IMR-90 (cell line): ENCODE measurements around the gene RELN. TPM values are rescaled to one million over a fixed set of nuclear protein-coding genes. Genes with fewer than 3 reads are reported as not detected.

ENCODE experiments used
- ATAC-seq: fragments of 200-7000 bp; cut with Tn5 transposase; 2 replicates; pipeline ENCODE4 v1.9.1; 2020; ENCODE audit warnings: low read depth, mild to moderate bottlenecking, moderate library complexity
- BruUV-seq: library from RNA; stranded (reverse); fragments of 400-500 nt; replicated peaks from 2 replicates; lab custom pipeline; 2021; lab: Mats Ljungman, UMichigan
- CTCF ChIA-PET: fragments of 300-600 bp; formaldehyde crosslinking; extraction: SDS; loops from one replicate; lab custom pipeline; 2021; ENCODE audit warnings: antibody characterized with exemption; lab: Yijun Ruan, JAX
- POLR2A ChIA-PET: fragments of 300-600 bp; sonication (Branson Sonifier 250); formaldehyde crosslinking; loops from one replicate; lab custom pipeline; 2022; ENCODE audit warnings: antibody characterized with exemption; ENCODE audit not compliant: unreplicated experiment; lab: Charles Lee
- DNase-seq: peaks from one replicate; pipeline ENCODE4 v3.0.0; 2013
- H2AFZ ChIP-seq: replicated peaks from 2 replicates; pipeline ENCODE3; 2013; ENCODE audit warnings: low read length, mild to moderate bottlenecking; ENCODE audit not compliant: poor library complexity
- H2AK5ac ChIP-seq: 2 replicates; pipeline ENCODE4 v1.6.1; 2013; ENCODE audit warnings: low read depth, low read length, inconsistent platforms
- H2AK9ac ChIP-seq: replicated peaks from 2 replicates; pipeline ENCODE3; 2013; ENCODE audit warnings: mild to moderate bottlenecking, low read depth, low read length, moderate library complexity; ENCODE audit not compliant: poor library complexity
- H2BK120ac ChIP-seq: 2 replicates; pipeline ENCODE4 v1.6.1; 2013; ENCODE audit warnings: low read depth, low read length, inconsistent platforms
- H2BK15ac ChIP-seq: 3 replicates; pipeline ENCODE4 v1.6.1; 2013; ENCODE audit warnings: low read depth, low read length, inconsistent platforms
- H2BK20ac ChIP-seq: 2 replicates; pipeline ENCODE4 v1.6.1; 2013; ENCODE audit warnings: low read depth, mild to moderate bottlenecking, inconsistent platforms, low read length, moderate library complexity
- H2BK5ac ChIP-seq: 2 replicates; pipeline ENCODE4 v1.6.1; 2013; ENCODE audit warnings: mild to moderate bottlenecking, low read depth, low read length, inconsistent platforms; ENCODE audit not compliant: poor library complexity, severe bottlenecking
- H3K14ac ChIP-seq: replicated peaks from 2 replicates; pipeline ENCODE4 v1.6.1; 2013; ENCODE audit warnings: low read depth, low read length, inconsistent platforms
- H3K18ac ChIP-seq: 2 replicates; pipeline ENCODE4 v1.6.1; 2013; ENCODE audit warnings: low read depth, low read length, control low read depth
- H3K23ac ChIP-seq: 2 replicates; pipeline ENCODE4 v1.6.1; 2013; ENCODE audit warnings: low read depth, low read length, inconsistent platforms
- H3K27ac ChIP-seq: 2 replicates; pipeline ENCODE4 v1.5.1; 2013; ENCODE audit warnings: mild to moderate bottlenecking, control low read depth, low read length; ENCODE audit not compliant: insufficient read depth
- H3K27me3 ChIP-seq: 2 replicates; pipeline ENCODE4 v1.6.1; 2013; ENCODE audit warnings: low read length; ENCODE audit not compliant: control insufficient read depth, insufficient read depth
- H3K36me3 ChIP-seq: 2 replicates; pipeline ENCODE4 v1.6.1; 2013; ENCODE audit warnings: low read length, mixed read lengths; ENCODE audit not compliant: control insufficient read depth, insufficient read depth
- H3K4ac ChIP-seq: 2 replicates; pipeline ENCODE4 v1.6.1; 2013; ENCODE audit warnings: low read depth, low read length, inconsistent platforms
- H3K4me1 ChIP-seq: 2 replicates; pipeline ENCODE4 v1.6.1; 2013; ENCODE audit warnings: low read length, mixed read lengths; ENCODE audit not compliant: control insufficient read depth, insufficient read depth
- H3K4me2 ChIP-seq: 2 replicates; pipeline ENCODE4 v1.6.1; 2013; ENCODE audit warnings: low read depth, mild to moderate bottlenecking, control low read depth, low read length, moderate library complexity
- H3K4me3 ChIP-seq: 2 replicates; pipeline ENCODE4 v1.5.1; 2013; ENCODE audit warnings: low read depth, mild to moderate bottlenecking, control low read depth, low read length, moderate library complexity; ENCODE audit not compliant: insufficient read depth
- H3K56ac ChIP-seq: 2 replicates; pipeline ENCODE4 v1.6.1; 2013; ENCODE audit warnings: low read length, inconsistent platforms; ENCODE audit not compliant: insufficient read depth; ENCODE audit errors: extremely low read depth
- H3K79me1 ChIP-seq, 2 experiments: 2 replicates each; pipeline ENCODE4 v1.6.1; 2013; ENCODE audit warnings: low read length in 2 of 2, inconsistent platforms in 1 of 2, low read depth in 1 of 2
- H3K9ac ChIP-seq: 2 replicates; pipeline ENCODE4 v1.6.1; 2013; ENCODE audit warnings: low read depth, low read length, control low read depth
- H3K9me1 ChIP-seq: 2 replicates; pipeline ENCODE4 v1.6.1; 2013; ENCODE audit warnings: low read length, inconsistent platforms; ENCODE audit not compliant: insufficient read depth
- H3K9me3 ChIP-seq: 2 replicates; pipeline ENCODE4 v1.6.1; 2013; ENCODE audit warnings: low read length; ENCODE audit not compliant: control insufficient read depth, insufficient read depth
- H4K20me1 ChIP-seq: 2 replicates; pipeline ENCODE4 v1.6.1; 2013; ENCODE audit warnings: low read length, inconsistent platforms; ENCODE audit not compliant: insufficient read depth
- H4K5ac ChIP-seq: 2 replicates; pipeline ENCODE4 v1.6.1; 2013; ENCODE audit warnings: mild to moderate bottlenecking, low read depth, low read length, control low read depth
- H4K8ac ChIP-seq, 2 experiments: 2 replicates each; pipeline ENCODE4 v1.6.1; 2013; ENCODE audit warnings: low read depth in 2 of 2, low read length in 2 of 2, control low read depth in 1 of 2, inconsistent platforms in 1 of 2
- H4K91ac ChIP-seq: 2 replicates; pipeline ENCODE4 v1.6.1; 2013; ENCODE audit warnings: low read depth, low read length, inconsistent platforms; ENCODE audit not compliant: insufficient read depth
- MAZ ChIP-seq: IDR thresholded peaks from 2 replicates; pipeline ENCODE4 v1.6.1; 2012; ENCODE audit warnings: low read depth, mild to moderate bottlenecking, low read length, improper control_type of control experiment, moderate library complexity, borderline replicate concordance
- WGBS, 2 experiments: methylation state at CpG; one replicate each; pipeline versions ENCODE4 v1.1.5 to v1.1.7; 2013; ENCODE audit warnings: missing lambda C conversion rate in 2 of 2; ENCODE audit not compliant: insufficient read length in 1 of 2; ENCODE audit errors: extremely low coverage in 2 of 2; 5-methylcytosine and 5-hydroxymethylcytosine counted together
- dilution Hi-C: fragments of 300-500 bp; cut with HindIII; formaldehyde crosslinking; loops from one replicate; pipeline ENCODE4 v1.14.3; 2018; ENCODE audit warnings: low sequenced_read_pairs; ENCODE audit not compliant: unreplicated experiment
- in situ Hi-C: fragments of 300-500 bp; cut with MboI; formaldehyde crosslinking; loops from 3 replicates; pipeline ENCODE4 v1.14.3; 2019; ENCODE audit warnings: low sequenced_read_pairs, inconsistent platforms, mixed read lengths
- intact Hi-C: fragments of 100-400 bp; cut with micrococcal nuclease; formaldehyde crosslinking; loops from 2 replicates; pipeline ENCODE4 v1.10.0; 2022
- polyA plus RNA-seq, 3 experiments: library from polyadenylated mRNA; depleted of rRNA; stranded (reverse); fragments of >200 nt; gene quantifications; 2 replicates each; pipeline ENCODE4 v1.2.3, GENCODE V29; 2012; ENCODE audit warnings: low replicate concordance in 1 of 3
- total RNA-seq: library from RNA; depleted of rRNA; stranded (reverse); fragments of >200 nt; gene quantifications from 2 replicates; pipeline ENCODE4 v1.2.3, GENCODE V29; 2012

Gene RELN
- total and polyA plus RNA-seq, 2 of the 4 experiments (the other 2 are of a cell fraction): 14.7 to 23.7 TPM

DNA sequence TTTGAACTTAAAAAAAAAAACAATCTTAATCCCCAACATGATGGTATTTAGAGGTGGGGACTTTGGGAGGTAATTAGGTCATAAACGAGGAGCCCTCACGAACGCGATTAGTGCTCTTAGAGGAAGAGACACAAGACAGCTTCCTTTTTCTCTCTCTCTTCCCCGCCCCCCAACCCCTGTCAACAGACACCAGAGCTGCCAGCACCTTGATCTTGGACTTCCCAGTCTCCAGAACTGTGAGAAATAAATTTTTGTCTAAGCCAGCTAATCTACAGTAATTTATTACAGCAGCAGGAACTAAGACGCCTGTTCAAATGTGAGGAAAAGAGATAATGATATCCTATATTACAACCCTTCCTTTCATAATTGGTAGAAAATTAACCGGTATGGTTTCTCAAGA is 40.1 kb downstream of the RELN start:
- no peaks in the 10 kb centered on the region for H3K9me3 ChIP-seq
- H2BK15ac ChIP-seq: no peak overlapping the region
- no peak overlapping the region for H2BK20ac ChIP-seq
- no peak overlapping the region for H3K4me2 ChIP-seq
- ATAC-seq: no peak
- TF ChIP-seq MAZ: no peak
- no peak overlapping the region for H2AK5ac ChIP-seq
- H4K5ac ChIP-seq: no peak overlapping the region
- H3K14ac ChIP-seq: no peak overlapping the region
- H4K91ac ChIP-seq: no peak overlapping the region
- no peaks in the 10 kb centered on the region for H3K27me3 ChIP-seq
- H2AFZ ChIP-seq: no peak overlapping the region
- dilution Hi-C loops: no loop called here
- no peaks in the 10 kb centered on the region for H3K4me1 ChIP-seq
- no peak overlapping the region for H3K4ac ChIP-seq
- H3K9me1 ChIP-seq: no peaks in the 10 kb centered on the region
- intact Hi-C loops: no loop called here
- H4K20me1 ChIP-seq: no peaks in the 10 kb centered on the region
- ChIA-PET POLR2A (no interaction called here), CTCF (no interaction called here)
- no peak overlapping the region for H3K27ac ChIP-seq
- WGBS, 2 experiments: no CpG with 5 or more reads among the region's 7 CpGs
- in situ Hi-C loops: no loop called here
- no peaks in the 10 kb centered on the region for H3K79me1 ChIP-seq
- no peak overlapping the region for H3K23ac ChIP-seq
- no peak overlapping the region for H2BK5ac ChIP-seq
- DNase-seq: no peak
- H3K36me3 ChIP-seq: no peaks in the 10 kb centered on the region
- no peak overlapping the region for H2AK9ac ChIP-seq
- no peak overlapping the region for H3K18ac ChIP-seq
- H3K4me3 ChIP-seq: no peak overlapping the region
- no peak overlapping the region for H3K9ac ChIP-seq
- H3K56ac ChIP-seq: no peak overlapping the region
- BruUV-seq: no TSS peak
- H4K8ac ChIP-seq: no peak overlapping the region
- H2BK120ac ChIP-seq: no peak overlapping the region
